ENCODE data around the gene CAPN13. TPM values are rescaled to one million over a fixed set of nuclear protein-coding genes. Genes with fewer than 3 reads are reported as not detected.

CAPN13 gene
- total RNA-seq, 1 donor = not detected

GRCh38 chr2:30691091-30691947 is 115.9 kb downstream of the CAPN13 start:
- Histone ChIP-seq H3K36me3 (ENCODE audit: insufficient read depth, low read length) (no peaks in the 10 kb centered on the region), H2AFZ (ENCODE audit: low read length) (no peak overlapping the region), H3K4me2 (ENCODE audit: insufficient read depth, low read length) (no peak overlapping the region), H3K4me1 (ENCODE audit: insufficient read depth, low read length) (peaks cover 3% of the 10 kb centered on the region), H3K27ac (ENCODE audit: low read depth, low read length) (no peak overlapping the region), H3K9me3 (ENCODE audit: low read depth, low read length) (no peaks in the 10 kb centered on the region), H3K27me3 (ENCODE audit: insufficient read depth, low read length) (no peaks in the 10 kb centered on the region), H4K20me1 (ENCODE audit: insufficient read depth, low read length) (no peaks in the 10 kb centered on the region), H3K4me3 (ENCODE audit: insufficient read depth, low read length) (no peak overlapping the region), H3K79me2 (ENCODE audit: insufficient read depth, low read length) (no peaks in the 10 kb centered on the region)
- DNase-seq (ENCODE audit: insufficient read length, low spot score, missing footprints) = no peak
- TF ChIP-seq, protein P1, sequence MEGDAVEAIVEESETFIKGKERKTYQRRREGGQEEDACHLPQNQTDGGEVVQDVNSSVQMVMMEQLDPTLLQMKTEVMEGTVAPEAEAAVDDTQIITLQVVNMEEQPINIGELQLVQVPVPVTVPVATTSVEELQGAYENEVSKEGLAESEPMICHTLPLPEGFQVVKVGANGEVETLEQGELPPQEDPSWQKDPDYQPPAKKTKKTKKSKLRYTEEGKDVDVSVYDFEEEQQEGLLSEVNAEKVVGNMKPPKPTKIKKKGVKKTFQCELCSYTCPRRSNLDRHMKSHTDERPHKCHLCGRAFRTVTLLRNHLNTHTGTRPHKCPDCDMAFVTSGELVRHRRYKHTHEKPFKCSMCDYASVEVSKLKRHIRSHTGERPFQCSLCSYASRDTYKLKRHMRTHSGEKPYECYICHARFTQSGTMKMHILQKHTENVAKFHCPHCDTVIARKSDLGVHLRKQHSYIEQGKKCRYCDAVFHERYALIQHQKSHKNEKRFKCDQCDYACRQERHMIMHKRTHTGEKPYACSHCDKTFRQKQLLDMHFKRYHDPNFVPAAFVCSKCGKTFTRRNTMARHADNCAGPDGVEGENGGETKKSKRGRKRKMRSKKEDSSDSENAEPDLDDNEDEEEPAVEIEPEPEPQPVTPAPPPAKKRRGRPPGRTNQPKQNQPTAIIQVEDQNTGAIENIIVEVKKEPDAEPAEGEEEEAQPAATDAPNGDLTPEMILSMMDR (IDR thresholded peaks at IDR 0.05; ENCODE audit: extremely low read depth, low read depth, low read length) = no peak

GRCh38 chr2:30690126-30690561 is 117.1 kb downstream of the CAPN13 start:
- no peak overlapping the region for H3K4me2 ChIP-seq (ENCODE audit: insufficient read depth, low read length)
- no peaks in the 10 kb centered on the region for H3K79me2 ChIP-seq (ENCODE audit: insufficient read depth, low read length)
- TF ChIP-seq, protein P1 (IDR thresholded peaks at IDR 0.05; ENCODE audit: extremely low read depth, low read depth, low read length) = no peak
- H3K36me3 ChIP-seq (ENCODE audit: insufficient read depth, low read length) = no peaks in the 10 kb centered on the region
- no peak overlapping the region for H2AFZ ChIP-seq (ENCODE audit: low read length)
- H3K9me3 ChIP-seq (ENCODE audit: low read depth, low read length) = no peaks in the 10 kb centered on the region
- no peak for DNase-seq (ENCODE audit: insufficient read length, low spot score, missing footprints)
- no peaks in the 10 kb centered on the region for H3K27me3 ChIP-seq (ENCODE audit: insufficient read depth, low read length)
- no peak overlapping the region for H3K27ac ChIP-seq (ENCODE audit: low read depth, low read length)
- no peaks in the 10 kb centered on the region for H4K20me1 ChIP-seq (ENCODE audit: insufficient read depth, low read length)
- peaks cover 3% of the 10 kb centered on the region for H3K4me1 ChIP-seq (ENCODE audit: insufficient read depth, low read length)
- H3K4me3 ChIP-seq (ENCODE audit: insufficient read depth, low read length) = no peak overlapping the region

GRCh38 chr2:30689496-30690125 is 117.6 kb downstream of the CAPN13 start:
- Histone ChIP-seq H3K36me3 (ENCODE audit: insufficient read depth, low read length) (no peaks in the 10 kb centered on the region), H3K27ac (ENCODE audit: low read depth, low read length) (no peak overlapping the region), H3K79me2 (ENCODE audit: insufficient read depth, low read length) (no peaks in the 10 kb centered on the region), H4K20me1 (ENCODE audit: insufficient read depth, low read length) (no peaks in the 10 kb centered on the region), H3K4me1 (ENCODE audit: insufficient read depth, low read length) (peaks cover 3% of the 10 kb centered on the region), H3K4me2 (ENCODE audit: insufficient read depth, low read length) (no peak overlapping the region), H3K4me3 (ENCODE audit: insufficient read depth, low read length) (no peak overlapping the region), H3K27me3 (ENCODE audit: insufficient read depth, low read length) (no peaks in the 10 kb centered on the region), H3K9me3 (ENCODE audit: low read depth, low read length) (no peaks in the 10 kb centered on the region), H2AFZ (ENCODE audit: low read length) (no peak overlapping the region)
- TF ChIP-seq, protein P1 (IDR thresholded peaks at IDR 0.05; ENCODE audit: extremely low read depth, low read depth, low read length) = no peak
- DNase-seq (ENCODE audit: insufficient read length, low spot score, missing footprints) = no peak

GRCh38 chr2:30688956-30689401 is 118.3 kb downstream of the CAPN13 start:
- Histone ChIP-seq H3K27ac (ENCODE audit: low read depth, low read length) (no peak overlapping the region), H4K20me1 (ENCODE audit: insufficient read depth, low read length) (no peaks in the 10 kb centered on the region), H3K4me2 (ENCODE audit: insufficient read depth, low read length) (no peak overlapping the region), H3K4me3 (ENCODE audit: insufficient read depth, low read length) (no peak overlapping the region), H3K9me3 (ENCODE audit: low read depth, low read length) (no peaks in the 10 kb centered on the region), H3K79me2 (ENCODE audit: insufficient read depth, low read length) (no peaks in the 10 kb centered on the region), H3K27me3 (ENCODE audit: insufficient read depth, low read length) (no peaks in the 10 kb centered on the region), H3K4me1 (ENCODE audit: insufficient read depth, low read length) (no peaks in the 10 kb centered on the region), H2AFZ (ENCODE audit: low read length) (no peak overlapping the region), H3K36me3 (ENCODE audit: insufficient read depth, low read length) (no peaks in the 10 kb centered on the region)
- no peak for DNase-seq (ENCODE audit: insufficient read length, low spot score, missing footprints)
- TF ChIP-seq, protein P1 (IDR thresholded peaks at IDR 0.05; ENCODE audit: extremely low read depth, low read depth, low read length) = no peak

Data from osteoblast (primary cell).